Mesodermal cell (in vitro differentiated cells): ENCODE data around the gene UBR4.
"Not testable (repeated sequence)": the region's sequence is repeated elsewhere in the genome, so short reads cannot be mapped to it uniquely, and the experiment has no call there.

Experiments
- H3K27ac ChIP-seq: 2 replicates; pipeline ENCODE4 v1.7.0; 2013; ENCODE audit warnings: mild to moderate bottlenecking, low read depth, low read length, moderate library complexity; ENCODE audit not compliant: severe bottlenecking
- H3K36me3 ChIP-seq: 2 replicates; pipeline ENCODE4 v1.7.1; 2013; ENCODE audit warnings: mild to moderate bottlenecking, low read length, moderate library complexity; ENCODE audit not compliant: control insufficient read depth, insufficient read depth
- H3K4me1 ChIP-seq: one replicate; pipeline ENCODE4 v1.7.1; 2013; ENCODE audit warnings: mild to moderate bottlenecking, low read length; ENCODE audit not compliant: insufficient read depth, control insufficient read depth, poor library complexity, severe bottlenecking
- H3K4me3 ChIP-seq: 2 replicates; pipeline ENCODE4 v1.7.0; 2013; ENCODE audit warnings: low read length, control low read depth, mild to moderate bottlenecking; ENCODE audit not compliant: insufficient read depth, poor library complexity, severe bottlenecking; ENCODE audit errors: extremely low read depth
- H3K9me3 ChIP-seq: 2 replicates; pipeline ENCODE4 v1.7.1; 2013; ENCODE audit warnings: mild to moderate bottlenecking, low read length, moderate library complexity; ENCODE audit not compliant: control insufficient read depth
- WGBS, 2 experiments: methylation state at CpG; one replicate each; pipeline ENCODE4 v1.1.5; 2013; ENCODE audit warnings: missing lambda C conversion rate in 2 of 2; ENCODE audit not compliant: insufficient coverage in 2 of 2; 5-methylcytosine and 5-hydroxymethylcytosine counted together

Gene UBR4

GRCh38 chr1:19239876-19240275, 29.8 kb upstream of the UBR4 start:
- WGBS, 2 experiments: 93 to 96% methylated on average over 5 to 6 of the region's 7 CpGs
- Histone ChIP-seq H3K4me3 (no peak overlapping the region), H3K9me3 (no peaks in the 10 kb centered on the region), H3K27ac (no peak overlapping the region), H3K36me3 (peaks cover 92% of the 10 kb centered on the region), H3K4me1 (no peaks in the 10 kb centered on the region)

GRCh38 chr1:19234224-19234623, 24.2 kb upstream of the UBR4 start:
- 85 to 100% methylated on average over 2 to 3 of the region's 3 CpGs for WGBS, 2 experiments
- H3K4me1 ChIP-seq: no peaks in the 10 kb centered on the region
- H3K27ac ChIP-seq: no peak overlapping the region
- H3K9me3 ChIP-seq: no peaks in the 10 kb centered on the region
- no peak overlapping the region for H3K4me3 ChIP-seq
- H3K36me3 ChIP-seq: peaks cover 86% of the 10 kb centered on the region

GRCh38 chr1:19232524-19232846, 22.4 kb upstream of the UBR4 start:
- Histone ChIP-seq H3K9me3 (no peaks in the 10 kb centered on the region), H3K4me3 (no peak overlapping the region), H3K4me1 (no peaks in the 10 kb centered on the region), H3K36me3 (peaks cover 85% of the 10 kb centered on the region), H3K27ac (no peak overlapping the region)

GRCh38 chr1:19231736-19232523, 21.9 kb upstream of the UBR4 start:
- 96 to 98% methylated on average over 10 to 14 of the region's 16 CpGs for WGBS, 2 experiments
- peaks cover 85% of the 10 kb centered on the region for H3K36me3 ChIP-seq

GRCh38 chr1:19229828-19230325, 19.8 kb upstream of the UBR4 start:
- Histone ChIP-seq H3K9me3 (no peaks in the 10 kb centered on the region), H3K27ac (no peak overlapping the region), H3K36me3 (peaks cover 94% of the 10 kb centered on the region), H3K4me1 (no peaks in the 10 kb centered on the region), H3K4me3 (no peak overlapping the region)
- WGBS, 2 experiments: 89 to 98% methylated on average over 4 to 5 of the region's 6 CpGs

More at GRCh38 chr1:19231736-19232523, 21.9 kb upstream of the UBR4 start:
- not testable (repeated sequence) for H3K27ac ChIP-seq, H3K4me1 ChIP-seq, H3K4me3 ChIP-seq, H3K9me3 ChIP-seq

GRCh38 chr1:19229229-19229628, 19.2 kb upstream of the UBR4 start:
- H3K9me3 ChIP-seq: no peaks in the 10 kb centered on the region
- peaks cover 95% of the 10 kb centered on the region for H3K36me3 ChIP-seq
- no peak overlapping the region for H3K4me3 ChIP-seq
- WGBS, 2 experiments: 80 to 100% methylated on average over 1 to 3 of the region's 3 CpGs
- no peaks in the 10 kb centered on the region for H3K4me1 ChIP-seq
- no peak overlapping the region for H3K27ac ChIP-seq

- H3K9me3 ChIP-seq: no peaks in the 10 kb centered on the region
- H3K27ac ChIP-seq: no peak overlapping the region
- no peak overlapping the region for H3K4me3 ChIP-seq
- no peaks in the 10 kb centered on the region for H3K4me1 ChIP-seq
- 89 to 95% methylated on average over 9 to 13 of the region's 15 CpGs for WGBS, 2 experiments
- peaks cover 100% of the 10 kb centered on the region for H3K36me3 ChIP-seq
Measured at GRCh38 chr1:19222979-19223824, 13.1 kb upstream of the UBR4 start.

GRCh38 chr1:19222573-19222972, 12.5 kb upstream of the UBR4 start:
- no peak overlapping the region for H3K4me3 ChIP-seq
- no peaks in the 10 kb centered on the region for H3K4me1 ChIP-seq
- WGBS, 2 experiments: 93 to 96% methylated on average over 11 of the region's 11 CpGs
- peaks cover 99% of the 10 kb centered on the region for H3K36me3 ChIP-seq
- no peaks in the 10 kb centered on the region for H3K9me3 ChIP-seq
- H3K27ac ChIP-seq: no peak overlapping the region

GRCh38 chr1:19220991-19221390, 10.9 kb upstream of the UBR4 start:
- Histone ChIP-seq H3K9me3 (no peaks in the 10 kb centered on the region), H3K36me3 (peaks cover 96% of the 10 kb centered on the region), H3K4me1 (no peaks in the 10 kb centered on the region), H3K4me3 (no peak overlapping the region), H3K27ac (no peak overlapping the region)
- WGBS, 2 experiments: 98 to 100% methylated on average over 3 to 4 of the region's 7 CpGs

GRCh38 chr1:19220080-19220846, 10.2 kb upstream of the UBR4 start:
- Histone ChIP-seq H3K4me3 (no peak overlapping the region), H3K9me3 (no peaks in the 10 kb centered on the region), H3K4me1 (no peaks in the 10 kb centered on the region), H3K27ac (no peak overlapping the region), H3K36me3 (peaks cover 96% of the 10 kb centered on the region)
- WGBS, 2 experiments: 97 to 98% methylated on average over 6 to 7 of the region's 8 CpGs
